ENCODE data around the gene CCDC136. TPM values are rescaled to one million over a fixed set of nuclear protein-coding genes. Genes with fewer than 3 reads are reported as not detected.

The CCDC136 gene
- total RNA-seq, 4 donors from 2014 or later: 0.35 to 35.5 (median 6.1) TPM

GRCh38 chr7:128814499-128814898, 22.7 kb downstream of the CCDC136 start:
- TF ChIP-seq POLR2A (IDR thresholded peaks at IDR 0.05) (no peak), CTCF (IDR thresholded peaks at IDR 0.05) (no peak)
- H3K36me3 ChIP-seq: no peaks in the 10 kb centered on the region
- H3K27me3 ChIP-seq: no peaks in the 10 kb centered on the region
- no peak overlapping the region for H3K4me3 ChIP-seq
- no peak for DNase-seq
- no peak overlapping the region for H3K27ac ChIP-seq
- H3K9me3 ChIP-seq: no peaks in the 10 kb centered on the region
- H3K4me1 ChIP-seq: no peaks in the 10 kb centered on the region

- Histone ChIP-seq H3K27ac (no peak overlapping the region), H3K4me3 (no peak overlapping the region), H3K9me3 (no peaks in the 10 kb centered on the region), H3K27me3 (no peaks in the 10 kb centered on the region), H3K36me3 (no peaks in the 10 kb centered on the region), H3K4me1 (no peaks in the 10 kb centered on the region)
- DNase-seq: no peak
- TF ChIP-seq POLR2A (IDR thresholded peaks at IDR 0.05) (no peak), CTCF (IDR thresholded peaks at IDR 0.05) (no peak)
These were observed 23.6 kb downstream of the CCDC136 start for GRCh38 chr7:128815289-128815942.

- Histone ChIP-seq H3K4me3 (no peak overlapping the region), H3K36me3 (no peaks in the 10 kb centered on the region), H3K27ac (no peak overlapping the region), H3K27me3 (no peaks in the 10 kb centered on the region), H3K4me1 (no peaks in the 10 kb centered on the region), H3K9me3 (no peaks in the 10 kb centered on the region)
- no peak for DNase-seq
- TF ChIP-seq CTCF (IDR thresholded peaks at IDR 0.05) (no peak), POLR2A (IDR thresholded peaks at IDR 0.05) (no peak)
These were observed 26.9 kb downstream of the CCDC136 start for GRCh38 chr7:128818694-128819093.

GRCh38 chr7:128821724-128822123, 30.0 kb downstream of the CCDC136 start:
- Histone ChIP-seq H3K27ac (no peak overlapping the region), H3K4me1 (no peaks in the 10 kb centered on the region), H3K27me3 (no peaks in the 10 kb centered on the region), H3K4me3 (no peak overlapping the region), H3K9me3 (no peaks in the 10 kb centered on the region), H3K36me3 (no peaks in the 10 kb centered on the region)
- DNase-seq: no peak
- no peak for TF ChIP-seq CTCF (IDR thresholded peaks at IDR 0.05)
- TF ChIP-seq POLR2A (IDR thresholded peaks at IDR 0.05): no peak

- Histone ChIP-seq H3K9me3 (no peaks in the 10 kb centered on the region), H3K36me3 (no peaks in the 10 kb centered on the region), H3K27ac (no peak overlapping the region), H3K4me1 (peaks cover 0 to 20% (median 15%) of the 10 kb centered on the region in 4 donors), H3K4me3 (no peak overlapping the region), H3K27me3 (peaks cover 0 to 8% of the 10 kb centered on the region in 2 donors)
- TF ChIP-seq CTCF (IDR thresholded peaks at IDR 0.05): no peak
- no peak for TF ChIP-seq POLR2A (IDR thresholded peaks at IDR 0.05)
- DNase-seq: no peak
These were observed 34.7 kb downstream of the CCDC136 start for GRCh38 chr7:128826512-128826911.

- Histone ChIP-seq H3K9me3 (no peaks in the 10 kb centered on the region), H3K4me3 (no peak overlapping the region), H3K36me3 (no peaks in the 10 kb centered on the region), H3K27ac (no peak overlapping the region), H3K4me1 (peaks cover 0 to 23% (median 17%) of the 10 kb centered on the region in 4 donors), H3K27me3 (peaks cover 0 to 8% of the 10 kb centered on the region in 2 donors)
- TF ChIP-seq CTCF (IDR thresholded peaks at IDR 0.05) (no peak), POLR2A (IDR thresholded peaks at IDR 0.05) (no peak)
- no peak for DNase-seq
These were observed 35.1 kb downstream of the CCDC136 start for GRCh38 chr7:128826916-128827247.
